H1 (cell line): ENCODE data around the gene PGM2L1. TPM values are rescaled to one million over a fixed set of nuclear protein-coding genes. Genes with fewer than 3 reads are reported as not detected.

Experiments used
- CTCF ChIA-PET: fragments of 300-600 bp; sonication (Branson Sonifier 250); formaldehyde crosslinking; loops from one replicate; lab custom pipeline; 2021; ENCODE audit not compliant: partially characterized antibody; lab: Charles Lee
- POLR2A ChIA-PET: fragments of 300-600 bp; sonication (Branson Sonifier 250); formaldehyde crosslinking; loops from one replicate; lab custom pipeline; 2021; ENCODE audit warnings: inconsistent platforms; ENCODE audit not compliant: partially characterized antibody; lab: Charles Lee
- DNase-seq, 2 experiments: peaks; one replicate each; pipeline versions ENCODE4 v3.0.0 to v3.0.0-alpha.2; 2010 to 2022; ENCODE audit warnings: low spot score in 2 of 2, low read depth in 1 of 2, mixed read lengths in 1 of 2
- FAIRE-seq: peaks from 2 replicates; lab custom pipeline; 2011; peaks lifted over from hg19 to GRCh38; lab: Jason Lieb, UNC
- H2AFZ ChIP-seq: 2 replicates; pipeline ENCODE4 v1.8.1; 2012; ENCODE audit warnings: low read length, inconsistent platforms
- H2AK5ac ChIP-seq: 2 replicates; pipeline ENCODE4 v1.6.1; 2013; ENCODE audit warnings: low read depth, low read length
- H2BK120ac ChIP-seq: replicated peaks from 2 replicates; pipeline ENCODE3; 2013; ENCODE audit warnings: low read depth, low read length, inconsistent platforms
- H2BK12ac ChIP-seq: 2 replicates; pipeline ENCODE4 v1.6.1; 2013; ENCODE audit warnings: low read depth, low read length
- H2BK15ac ChIP-seq: 2 replicates; pipeline ENCODE4 v1.6.1; 2013; ENCODE audit warnings: low read length
- H2BK20ac ChIP-seq: 2 replicates; pipeline ENCODE4 v1.6.1; 2013; ENCODE audit warnings: low read length
- H2BK5ac ChIP-seq: 2 replicates; pipeline ENCODE4 v1.6.1; 2013; ENCODE audit warnings: low read depth, low read length
- H3K14ac ChIP-seq: 2 replicates; pipeline ENCODE4 v1.6.1; 2013; ENCODE audit warnings: inconsistent platforms; ENCODE audit not compliant: insufficient read length
- H3K18ac ChIP-seq: 2 replicates; pipeline ENCODE4 v1.6.1; 2013; ENCODE audit warnings: low read length; ENCODE audit errors: extremely low read depth
- H3K23ac ChIP-seq: 2 replicates; pipeline ENCODE4 v1.6.1; 2013; ENCODE audit warnings: inconsistent platforms; ENCODE audit not compliant: insufficient read length
- H3K23me2 ChIP-seq: 2 replicates; pipeline ENCODE4 v1.6.1; 2013; ENCODE audit warnings: low read depth, low read length
- H3K27ac ChIP-seq: 2 replicates; pipeline ENCODE4 v1.6.1; 2011; ENCODE audit warnings: low read depth, low read length, inconsistent platforms
- H3K27me3 ChIP-seq, 4 experiments: replicated peaks in 1 of 4; 1 replicate in 1 of 4; 2 replicates in 3 of 4; pipeline versions ENCODE4 v1.6.1 to v1.8.1; 2011 to 2013; ENCODE audit warnings: low read length in 3 of 4, mild to moderate bottlenecking in 3 of 4, inconsistent platforms in 2 of 4, mixed read lengths in 2 of 4, moderate library complexity in 1 of 4; ENCODE audit not compliant: control insufficient read depth in 3 of 4, insufficient read depth in 3 of 4; ENCODE audit errors: extremely low read depth in 1 of 4
- H3K36me3 ChIP-seq, 4 experiments: 2 replicates each; pipeline versions ENCODE4 v1.6.1 to v1.8.1; 2011 to 2013; ENCODE audit warnings: mild to moderate bottlenecking in 4 of 4, low read length in 3 of 4, moderate library complexity in 2 of 4, control low read depth in 1 of 4, inconsistent platforms in 1 of 4; ENCODE audit not compliant: insufficient read depth in 4 of 4, control insufficient read depth in 2 of 4
- H3K4ac ChIP-seq: replicated peaks from 2 replicates; pipeline ENCODE3; 2013; ENCODE audit warnings: low read length, low read depth, mixed read lengths, inconsistent platforms; ENCODE audit not compliant: insufficient read length
- H3K4me1 ChIP-seq, 4 experiments: replicated peaks in 1 of 4; 1 replicate in 1 of 4; 2 replicates in 3 of 4; pipeline versions ENCODE4 v1.6.1 to v1.8.1; 2011 to 2013; ENCODE audit warnings: low read length in 3 of 4, inconsistent platforms in 2 of 4, mixed read lengths in 1 of 4; ENCODE audit not compliant: insufficient read depth in 4 of 4, control insufficient read depth in 3 of 4
- H3K4me2 ChIP-seq, 2 experiments: 2 replicates each; pipeline versions ENCODE4 v1.6.1 to v1.8.1; 2011 to 2013; ENCODE audit warnings: low read depth in 2 of 2, low read length in 2 of 2, control low read depth in 1 of 2, inconsistent platforms in 1 of 2, mild to moderate bottlenecking in 1 of 2; ENCODE audit not compliant: insufficient read depth in 1 of 2
- H3K4me3 ChIP-seq, 4 experiments: fragments of 200-600, 300-600 bp in 1 of 4; sonication (generic), shearing (Covaris generic), sonication (Bioruptor Twin) in 1 of 4; 2 replicates each; pipeline versions ENCODE4 v1.5.1 to v1.8.1; 2011 to 2016; ENCODE audit warnings: low read length in 4 of 4, low read depth in 3 of 4, control low read depth in 2 of 4, inconsistent platforms in 2 of 4, mild to moderate bottlenecking in 2 of 4, mixed read lengths in 1 of 4, moderate library complexity in 1 of 4; ENCODE audit not compliant: insufficient read depth in 2 of 4; ENCODE audit errors: extremely low read depth in 1 of 4
- H3K56ac ChIP-seq: replicated peaks from 2 replicates; pipeline ENCODE3; 2013; ENCODE audit warnings: low read depth, mild to moderate bottlenecking, mixed read lengths, low read length, inconsistent platforms; ENCODE audit not compliant: insufficient read length
- H3K79me1 ChIP-seq: 2 replicates; pipeline ENCODE4 v1.6.1; 2013; ENCODE audit warnings: low read depth, low read length, control low read depth
- H3K79me2 ChIP-seq, 2 experiments: 2 replicates each; pipeline versions ENCODE4 v1.6.1 to v1.8.1; 2012 to 2013; ENCODE audit warnings: low read length in 2 of 2, mild to moderate bottlenecking in 2 of 2, inconsistent platforms in 1 of 2; ENCODE audit not compliant: insufficient read depth in 2 of 2, control insufficient read depth in 1 of 2
- H3K9ac ChIP-seq, 4 experiments: replicated peaks in 1 of 4; 1 replicate in 1 of 4; 2 replicates in 3 of 4; pipeline versions ENCODE4 v1.6.1 to v1.8.1; 2011 to 2013; ENCODE audit warnings: low read depth in 3 of 4, low read length in 3 of 4, control low read depth in 2 of 4, mild to moderate bottlenecking in 2 of 4, moderate library complexity in 2 of 4, inconsistent platforms in 1 of 4; ENCODE audit errors: extremely low read depth in 1 of 4
- H3K9me3 ChIP-seq, 2 experiments: 2 replicates each; pipeline versions ENCODE4 v1.6.1 to v1.8.1; 2012 to 2013; ENCODE audit warnings: mild to moderate bottlenecking in 2 of 2, moderate library complexity in 2 of 2, control low read depth in 1 of 2, inconsistent platforms in 1 of 2, low read depth in 1 of 2, low read length in 1 of 2, mixed read lengths in 1 of 2; ENCODE audit not compliant: insufficient read depth in 2 of 2
- H4K20me1 ChIP-seq, 2 experiments: replicated peaks in 1 of 2; 2 replicates each; pipeline versions ENCODE3 to v1.8.1; 2011 to 2013; ENCODE audit warnings: inconsistent platforms in 2 of 2, low read length in 2 of 2, mild to moderate bottlenecking in 1 of 2; ENCODE audit not compliant: insufficient read depth in 2 of 2, control insufficient read depth in 1 of 2
- H4K5ac ChIP-seq: 2 replicates; pipeline ENCODE4 v1.6.1; 2013; ENCODE audit warnings: low read length, low read depth, mixed read lengths, inconsistent platforms; ENCODE audit not compliant: insufficient read length
- H4K8ac ChIP-seq: 2 replicates; pipeline ENCODE4 v1.8.0; 2013; ENCODE audit warnings: mild to moderate bottlenecking, moderate library complexity, low read length, inconsistent platforms; ENCODE audit not compliant: insufficient read depth; ENCODE audit errors: extremely low read depth
- H4K91ac ChIP-seq: replicated peaks from 2 replicates; pipeline ENCODE3; 2013; ENCODE audit warnings: low read length, mixed read lengths, inconsistent platforms; ENCODE audit not compliant: insufficient read length
- BCL11A ChIP-seq, 2 experiments: IDR thresholded peaks; one replicate each; pipeline ENCODE4 v1.6.1; 2011; ENCODE audit warnings: low read depth in 2 of 2, low read length in 2 of 2, mild to moderate bottlenecking in 2 of 2
- BRCA1 ChIP-seq: IDR thresholded peaks from 2 replicates; pipeline ENCODE4 v1.6.1; 2012; ENCODE audit warnings: low read depth, low read length, improper control_type of control experiment
- EZH2 ChIP-seq: fragments of 200-600 bp; sonication (generic); IDR thresholded peaks from 2 replicates; pipeline ENCODE4 v1.7.1; 2012; ENCODE audit warnings: low read depth, mild to moderate bottlenecking, moderate library complexity, low read length, inconsistent platforms; ENCODE audit not compliant: severe bottlenecking
- GABPA ChIP-seq: IDR thresholded peaks from 2 replicates; pipeline ENCODE4 v1.6.1; 2011; ENCODE audit warnings: mild to moderate bottlenecking, low read length, moderate library complexity, borderline replicate concordance; ENCODE audit not compliant: insufficient read depth
- JUN ChIP-seq: IDR thresholded peaks from 2 replicates; pipeline ENCODE4 v1.6.1; 2011; ENCODE audit warnings: low read depth, mild to moderate bottlenecking, improper control_type of control experiment, low read length
- KDM5A ChIP-seq: fragments of 200-600 bp; IDR thresholded peaks from 2 replicates; pipeline ENCODE4 v1.7.1; 2012; ENCODE audit warnings: mild to moderate bottlenecking, low read length, inconsistent platforms, mixed read lengths
- POLR2AphosphoS5 ChIP-seq: IDR thresholded peaks from 2 replicates; pipeline ENCODE4 v1.6.1; 2011; ENCODE audit warnings: low read depth, low read length
- POU5F1 ChIP-seq: IDR thresholded peaks from 2 replicates; pipeline ENCODE4 v1.6.1; 2011; ENCODE audit warnings: low read depth, mild to moderate bottlenecking, low read length, moderate library complexity
- RBBP5 ChIP-seq: IDR thresholded peaks from 2 replicates; pipeline ENCODE4 v1.7.1; 2012; ENCODE audit warnings: low read depth, mild to moderate bottlenecking, inconsistent platforms, low read length, moderate library complexity, borderline replicate concordance
- SIN3A ChIP-seq, 2 experiments: IDR thresholded peaks in 1 of 2; conservative IDR thresholded peaks in 1 of 2; 2 replicates each; pipeline ENCODE4 v1.6.1; 2011 to 2012; ENCODE audit warnings: low read length in 2 of 2, improper control_type of control experiment in 1 of 2, low read depth in 1 of 2, mild to moderate bottlenecking in 1 of 2
- TAF1 ChIP-seq: IDR thresholded peaks from 2 replicates; pipeline ENCODE4 v1.6.1; 2011; ENCODE audit warnings: mild to moderate bottlenecking, low read depth, low read length
- ZNF274 ChIP-seq: IDR thresholded peaks from 2 replicates; pipeline ENCODE4 v1.7.0; 2012; ENCODE audit warnings: low read length, borderline replicate concordance; ENCODE audit errors: extremely low read depth
- WGBS, 2 experiments: shearing (Covaris generic) in 1 of 2; methylation state at CpG; one replicate each; pipeline versions ENCODE4 v1.1.6 to v1.1.7; 2013 to 2015; ENCODE audit warnings: low lambda C conversion rate in 2 of 2, mixed read lengths in 2 of 2, inconsistent platforms in 1 of 2, low coverage in 1 of 2, missing lambda C conversion rate in 1 of 2; ENCODE audit not compliant: insufficient replicate concordance in 2 of 2, insufficient coverage in 1 of 2, insufficient read length in 1 of 2; ENCODE audit errors: extremely low coverage in 1 of 2, missing lambda C conversion rate in 1 of 2; 5-methylcytosine and 5-hydroxymethylcytosine counted together
- polyA plus RNA-seq, 7 experiments: library from polyadenylated mRNA; depleted of rRNA in 3 of 7; stranded (reverse) in 5 of 7; unstranded in 2 of 7; fragments of >200 nt in 5 of 7; fragments of 200-250 nt in 2 of 7; gene quantifications; 1 replicate in 5 of 7; 2 replicates in 1 of 7; 4 replicates in 1 of 7; pipeline versions ENCODE4 v1.2.1 to v1.2.3, GENCODE V29; 2011 to 2013; ENCODE audit warnings: missing spikeins in 2 of 7, mixed read lengths in 2 of 7
- total RNA-seq: library from RNA; stranded (reverse); fragmentation: NEBNext Ultra II Directional; extraction: Animal tissue kit (Norgen Biotek cat#: 25700); gene quantifications from 2 replicates; pipeline ENCODE4 v1.2.1, GENCODE V29; 2021
- TF ChIP-seq, protein P1 (sequence below): IDR thresholded peaks from 2 replicates; pipeline ENCODE4 v1.6.1; 2012; ENCODE audit warnings: inconsistent platforms

The PGM2L1 gene
- total and polyA plus RNA-seq, 2 of the 8 experiments (the other 6 are each of a cell fraction or from before 2014, with no cell fraction given) = 5.0 to 42.7 TPM

DNA sequence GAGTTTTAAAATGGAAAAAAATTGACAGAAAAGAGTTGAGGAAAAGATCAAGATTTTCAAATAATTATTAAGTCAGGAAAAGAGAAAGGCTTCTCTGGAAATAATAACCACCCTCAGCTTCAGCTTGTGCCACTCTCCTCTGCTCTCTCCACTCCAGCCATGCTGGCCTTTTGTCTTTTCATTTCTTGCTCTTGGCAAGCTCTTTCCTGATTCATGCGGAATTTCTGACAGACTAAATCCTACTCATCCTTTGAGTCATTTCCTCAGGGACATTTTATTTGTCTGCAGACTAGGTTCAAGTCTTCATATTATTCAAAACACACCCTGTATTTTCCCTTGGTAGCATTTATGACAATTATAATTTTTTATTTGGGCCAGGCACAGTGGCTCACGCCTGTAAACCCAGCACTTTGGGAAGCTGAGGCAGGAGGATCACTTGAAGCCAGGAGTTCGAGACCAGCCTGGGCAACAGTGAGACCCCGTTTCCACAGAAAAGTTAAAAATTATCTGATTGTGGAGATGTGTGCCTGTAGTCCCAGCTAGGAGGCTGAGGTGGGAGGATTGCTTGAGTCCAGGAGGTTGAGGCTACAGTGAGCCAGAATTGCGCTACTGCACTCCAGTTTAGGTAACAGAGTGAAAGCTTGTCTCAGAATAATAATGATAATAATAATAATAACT lies 79.0 kb downstream of the PGM2L1 start:
- Histone ChIP-seq H3K4me1 (no peaks in the 10 kb centered on the region), H2BK20ac (no peak overlapping the region), H2AK5ac (no peak overlapping the region), H4K20me1 (no peaks in the 10 kb centered on the region), H2AFZ (no peak overlapping the region), H3K14ac (no peak overlapping the region), H3K79me1 (no peaks in the 10 kb centered on the region), H3K27ac (no peak overlapping the region), H3K27me3 (no peaks in the 10 kb centered on the region), H3K4me3 (no peak overlapping the region), H4K8ac (no peak overlapping the region), H3K56ac (no peak overlapping the region), H3K23me2 (no peaks in the 10 kb centered on the region), H3K9ac (no peak overlapping the region), H3K79me2 (no peaks in the 10 kb centered on the region), H2BK5ac (no peak overlapping the region), H3K4me2 (no peak overlapping the region), H3K4ac (no peak overlapping the region), H3K18ac (no peak overlapping the region), H2BK12ac (no peak overlapping the region), H3K36me3 (no peaks in the 10 kb centered on the region), H4K5ac (no peak overlapping the region), H3K9me3 (no peaks in the 10 kb centered on the region; a peak in 1 of 4 replicates), H2BK120ac (no peak overlapping the region), H4K91ac (no peak overlapping the region), H2BK15ac (no peak overlapping the region), H3K23ac (no peak overlapping the region)
- 81% methylated on average over 5 of the region's 5 CpGs; no CpG with 5 or more reads in 1 of the 2 experiments for WGBS, 2 experiments
- ChIA-PET CTCF (interaction anchor here (1.0 to 5.1 kb wide), 2 partner anchors 64 to 118 kb away, joined by 3 to 34 read pairs; no protein-coding TSS in a partner anchor), POLR2A (no interaction called here)
- FAIRE-seq = no peak
- DNase-seq = no peak
- TF ChIP-seq RBBP5 = no peak
- TF ChIP-seq POU5F1 = no peak
- TF ChIP-seq GABPA = no peak
- no peak for TF ChIP-seq BCL11A (IDR thresholded peaks at IDR 0.05; ENCODE audit: low read depth in 2 of 2, low read length in 2 of 2)
- no peak for TF ChIP-seq EZH2
- TF ChIP-seq SIN3A (conservative IDR thresholded peaks at IDR 0.05 in 1 of 2, IDR thresholded peaks at IDR 0.05 in 1 of 2; ENCODE audit: low read depth in 1 of 2, low read length in 2 of 2) = no peak
- no peak for TF ChIP-seq TAF1
- TF ChIP-seq, protein P1, sequence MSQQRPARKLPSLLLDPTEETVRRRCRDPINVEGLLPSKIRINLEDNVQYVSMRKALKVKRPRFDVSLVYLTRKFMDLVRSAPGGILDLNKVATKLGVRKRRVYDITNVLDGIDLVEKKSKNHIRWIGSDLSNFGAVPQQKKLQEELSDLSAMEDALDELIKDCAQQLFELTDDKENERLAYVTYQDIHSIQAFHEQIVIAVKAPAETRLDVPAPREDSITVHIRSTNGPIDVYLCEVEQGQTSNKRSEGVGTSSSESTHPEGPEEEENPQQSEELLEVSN = no peak
- no peak for TF ChIP-seq POLR2AphosphoS5
- no peak for TF ChIP-seq ZNF274
- TF ChIP-seq KDM5A = no peak
- no peak for TF ChIP-seq BRCA1
- TF ChIP-seq JUN = no peak
